Measurements from ENCODE around the gene TRAK2.
A peak's percentile ranks its signal among the peaks of the same experiment; 100 is the strongest.

- TF ChIP-seq ZNF407 (CRISPR knock-in tag; IDR thresholded peaks at IDR 0.05; ENCODE audit: not compliant biosample characterization) (no peak), HOXA5 (CRISPR knock-in tag; IDR thresholded peaks at IDR 0.05) (no peak), PATZ1 (CRISPR knock-in tag; IDR thresholded peaks at IDR 0.05) (no peak), ZBTB21 (CRISPR knock-in tag; IDR thresholded peaks at IDR 0.05) (no peak), POLR2A (IDR thresholded peaks at IDR 0.05; ENCODE audit: insufficient read depth in 1 of 2, low read depth in 2 of 2, low read length in 2 of 2) (no peak), KAT8 (CRISPR knock-in tag; IDR thresholded peaks at IDR 0.05) (peak; percentile 37; the same call in 1 of the 2 replicates), ZFP36L1 (CRISPR knock-in tag; IDR thresholded peaks at IDR 0.05) (no peak)
Observed at GRCh38 chr2:201406077-201406662, 45.1 kb downstream of the TRAK2 start.

Measured in HepG2 (cell line).